HUES6 (cell line): Measurements from ENCODE around the gene TMEM151B.
A peak's percentile ranks its signal among the peaks of the same experiment; 100 is the strongest.

Experiments used
- H3K27ac ChIP-seq: 2 replicates; pipeline ENCODE4 v1.7.0; 2013; ENCODE audit warnings: low read depth, mild to moderate bottlenecking, low read length, inconsistent platforms
- H3K27me3 ChIP-seq: 2 replicates; pipeline ENCODE4 v1.6.1; 2013; ENCODE audit warnings: low read length; ENCODE audit not compliant: control insufficient read depth, insufficient read depth
- H3K36me3 ChIP-seq: 2 replicates; pipeline ENCODE4 v1.6.1; 2013; ENCODE audit warnings: low read length; ENCODE audit not compliant: control insufficient read depth, insufficient read depth
- H3K4me1 ChIP-seq: 2 replicates; pipeline ENCODE4 v1.6.1; 2013; ENCODE audit warnings: low read length; ENCODE audit not compliant: control insufficient read depth, insufficient read depth
- H3K4me3 ChIP-seq: 2 replicates; pipeline ENCODE4 v1.5.1; 2013; ENCODE audit warnings: low read depth, low read length
- H3K9ac ChIP-seq: one replicate; pipeline ENCODE4 v1.6.1; 2013; ENCODE audit warnings: mild to moderate bottlenecking, low read length
- H3K9me3 ChIP-seq: 2 replicates; pipeline ENCODE4 v1.6.1; 2013; ENCODE audit warnings: low read depth, low read length; ENCODE audit not compliant: control insufficient read depth, insufficient read depth

The TMEM151B gene

GRCh38 chr6:44260451-44261297, 9.6 kb upstream of the TMEM151B start:
- Histone ChIP-seq H3K27ac (no peak overlapping the region), H3K9me3 (no peaks in the 10 kb centered on the region), H3K4me1 (peaks cover 39% of the 10 kb centered on the region), H3K9ac (no peak overlapping the region), H3K36me3 (peaks cover 20% of the 10 kb centered on the region), H3K27me3 (no peaks in the 10 kb centered on the region), H3K4me3 (no peak overlapping the region)

- H3K9me3 ChIP-seq: no peaks in the 10 kb centered on the region
- H3K9ac ChIP-seq: no peak overlapping the region
- H3K27me3 ChIP-seq: no peaks in the 10 kb centered on the region
- H3K36me3 ChIP-seq: peaks cover 19% of the 10 kb centered on the region
- no peak overlapping the region for H3K4me3 ChIP-seq
- peaks cover 34% of the 10 kb centered on the region for H3K4me1 ChIP-seq
- H3K27ac ChIP-seq: no peak overlapping the region
These were observed 8.7 kb upstream of the TMEM151B start for GRCh38 chr6:44261581-44261980.

GRCh38 chr6:44262467-44263353, 7.5 kb upstream of the TMEM151B start:
- Histone ChIP-seq H3K4me1 (peaks cover 32% of the 10 kb centered on the region), H3K9me3 (no peaks in the 10 kb centered on the region), H3K36me3 (peaks cover 19% of the 10 kb centered on the region), H3K27ac (no peak overlapping the region), H3K27me3 (no peaks in the 10 kb centered on the region), H3K9ac (no peak overlapping the region), H3K4me3 (peak overlapping the region; percentile 87; the same call in 1 of the 2 replicates)

- no peak overlapping the region for H3K9ac ChIP-seq
- H3K36me3 ChIP-seq: peaks cover 18% of the 10 kb centered on the region
- H3K27ac ChIP-seq: no peak overlapping the region
- peak overlapping the region; percentile 87 for H3K4me3 ChIP-seq
- peaks cover 32% of the 10 kb centered on the region for H3K4me1 ChIP-seq
- peaks cover 4% of the 10 kb centered on the region; the same call in 1 of the 2 replicates for H3K27me3 ChIP-seq
- H3K9me3 ChIP-seq: no peaks in the 10 kb centered on the region
These were observed 6.7 kb upstream of the TMEM151B start for GRCh38 chr6:44263354-44264100.

GRCh38 chr6:44264154-44265006, 5.9 kb upstream of the TMEM151B start:
- H3K9ac ChIP-seq: peak overlapping the region; percentile 59
- no peak overlapping the region for H3K27ac ChIP-seq
- peaks cover 11% of the 10 kb centered on the region for H3K36me3 ChIP-seq
- peaks cover 35% of the 10 kb centered on the region for H3K4me1 ChIP-seq
- H3K27me3 ChIP-seq: peaks cover 12% of the 10 kb centered on the region
- H3K4me3 ChIP-seq: peak overlapping the region; percentile 87
- no peaks in the 10 kb centered on the region for H3K9me3 ChIP-seq

- peak within 1 kb of the TSS; percentile 20; the same call in 1 of the 2 replicates for H3K27ac ChIP-seq
- H3K4me1 ChIP-seq: peaks cover 35% of the 10 kb centered on the region
These were observed 5.1 kb upstream of the TMEM151B start, which contains the start of gene NFKBIE for GRCh38 chr6:44265007-44265721. Gene NFKBIE, minus strand, starts transcription at chr6:44265551. Its CDS starts 205 bp downstream, at chr6:44265346.

GRCh38 chr6:44265722-44266233, 4.5 kb upstream of the TMEM151B start:
- Histone ChIP-seq H3K4me1 (peaks cover 35% of the 10 kb centered on the region), H3K9ac (no peak overlapping the region), H3K4me3 (0 out of 2 replicates have a peak overlapping the region, but pooled peaks have one; percentile 7), H3K27me3 (peaks cover 21% of the 10 kb centered on the region), H3K27ac (no peak overlapping the region), H3K9me3 (no peaks in the 10 kb centered on the region), H3K36me3 (no peaks in the 10 kb centered on the region; the same call in 1 of the 2 replicates)

More at GRCh38 chr6:44265007-44265721, 5.1 kb upstream of the TMEM151B start, which contains the start of gene NFKBIE:
- Histone ChIP-seq H3K36me3 (peaks cover 6% of the 10 kb centered on the region), H3K4me3 (peak within 1 kb of the TSS; percentile 87), H3K9me3 (no peaks in the 10 kb centered on the region), H3K9ac (peak within 1 kb of the TSS; percentile 59), H3K27me3 (peaks cover 20% of the 10 kb centered on the region)

GRCh38 chr6:44266347-44266746, 3.9 kb upstream of the TMEM151B start:
- no peak overlapping the region for H3K9ac ChIP-seq
- H3K27me3 ChIP-seq: peaks cover 25% of the 10 kb centered on the region
- no peaks in the 10 kb centered on the region; the same call in 1 of the 2 replicates for H3K36me3 ChIP-seq
- H3K4me3 ChIP-seq: no peak overlapping the region
- H3K9me3 ChIP-seq: no peaks in the 10 kb centered on the region
- no peak overlapping the region for H3K27ac ChIP-seq
- peaks cover 39% of the 10 kb centered on the region for H3K4me1 ChIP-seq

GRCh38 chr6:44267252-44267651, 3.0 kb upstream of the TMEM151B start:
- Histone ChIP-seq H3K9ac (no peak overlapping the region), H3K9me3 (no peaks in the 10 kb centered on the region), H3K4me3 (no peak overlapping the region), H3K27ac (no peak overlapping the region), H3K27me3 (peaks cover 34% of the 10 kb centered on the region), H3K4me1 (peaks cover 43% of the 10 kb centered on the region), H3K36me3 (no peaks in the 10 kb centered on the region)
